Gastroesophageal sphincter (tissue), 4 donors: ENCODE measurements around the gene GALNT2. TPM values are rescaled to one million over a fixed set of nuclear protein-coding genes. Genes with fewer than 3 reads are reported as not detected.

Experiments used
- ATAC-seq: fragments of 150-250 bp; one replicate; pipeline ENCODE4 v1.9.1; 2016; ENCODE audit warnings: mild to moderate bottlenecking, moderate library complexity
- H3K27ac ChIP-seq, 4 donors: fragments of 200-600 bp; sonication (generic) in 3 of 4; 1 replicate in 3 of 4; 2 replicates in 1 of 4; pipeline ENCODE4 v1.5.1; 2016 to 2019
- H3K27me3 ChIP-seq: fragments of 200-600 bp; sonication (generic); one replicate; pipeline ENCODE4 v1.5.1; 2019
- H3K36me3 ChIP-seq, 2 donors: fragments of 200-600 bp; sonication (generic); one replicate each; pipeline ENCODE4 v1.5.1; 2019; ENCODE audit warnings: control low read depth in 1 of 2
- H3K4me1 ChIP-seq, 3 donors: fragments of 200-600 bp; sonication (generic); 1 replicate in 2 of 3; 2 replicates in 1 of 3; pipeline ENCODE4 v1.5.1; 2016 to 2019; ENCODE audit warnings: control low read depth in 2 of 3
- H3K4me3 ChIP-seq, 2 donors: fragments of 200-600 bp; sonication (generic); one replicate each; pipeline ENCODE4 v1.5.1; 2019; ENCODE audit warnings: mild to moderate bottlenecking in 1 of 2, moderate library complexity in 1 of 2
- H3K9me3 ChIP-seq, 3 donors: fragments of 200-600 bp; sonication (generic); one replicate each; pipeline ENCODE4 v1.5.1; 2017 to 2019; ENCODE audit warnings: control low read depth in 2 of 3
- EP300 ChIP-seq: sonication (generic); formaldehyde crosslinking; IDR thresholded peaks from one replicate; pipeline ENCODE4 v1.6.1; 2017; ENCODE audit warnings: antibody characterized with exemption, mild to moderate bottlenecking
- POLR2A ChIP-seq, 2 donors: fragments of 450-650 bp; IDR thresholded peaks; one replicate each; pipeline ENCODE4 v1.6.1; 2017; ENCODE audit warnings: antibody characterized with exemption in 2 of 2, mild to moderate bottlenecking in 2 of 2, moderate library complexity in 1 of 2
- POLR2AphosphoS5 ChIP-seq: sonication (generic); formaldehyde crosslinking; IDR thresholded peaks from one replicate; pipeline ENCODE4 v1.6.1; 2017; ENCODE audit warnings: antibody characterized with exemption
- WGBS, 2 donors: methylation state at CpG; one replicate each; pipeline ENCODE4 v1.1.5; 2018; ENCODE audit warnings: low coverage in 1 of 2; 5-methylcytosine and 5-hydroxymethylcytosine counted together
- total RNA-seq, 4 donors: library from RNA; depleted of rRNA; stranded (reverse); fragments of >200 nt; gene quantifications; one replicate each; pipeline ENCODE4 v1.1.0, GENCODE V29; 2016
- TF ChIP-seq, protein P1 (sequence below), 4 experiments: fragments of 200-600 bp in 2 of 4; fragments of 450-650 bp in 2 of 4; sonication (generic) in 1 of 4; IDR thresholded peaks; one replicate each; pipeline ENCODE4 v1.5.1; 2017 to 2019; ENCODE audit warnings: antibody characterized with exemption in 4 of 4, mild to moderate bottlenecking in 2 of 4, moderate library complexity in 2 of 4

GALNT2 gene
- total RNA-seq, 4 donors from 2014 or later = 95.3 to 160 (median 134) TPM

DNA sequence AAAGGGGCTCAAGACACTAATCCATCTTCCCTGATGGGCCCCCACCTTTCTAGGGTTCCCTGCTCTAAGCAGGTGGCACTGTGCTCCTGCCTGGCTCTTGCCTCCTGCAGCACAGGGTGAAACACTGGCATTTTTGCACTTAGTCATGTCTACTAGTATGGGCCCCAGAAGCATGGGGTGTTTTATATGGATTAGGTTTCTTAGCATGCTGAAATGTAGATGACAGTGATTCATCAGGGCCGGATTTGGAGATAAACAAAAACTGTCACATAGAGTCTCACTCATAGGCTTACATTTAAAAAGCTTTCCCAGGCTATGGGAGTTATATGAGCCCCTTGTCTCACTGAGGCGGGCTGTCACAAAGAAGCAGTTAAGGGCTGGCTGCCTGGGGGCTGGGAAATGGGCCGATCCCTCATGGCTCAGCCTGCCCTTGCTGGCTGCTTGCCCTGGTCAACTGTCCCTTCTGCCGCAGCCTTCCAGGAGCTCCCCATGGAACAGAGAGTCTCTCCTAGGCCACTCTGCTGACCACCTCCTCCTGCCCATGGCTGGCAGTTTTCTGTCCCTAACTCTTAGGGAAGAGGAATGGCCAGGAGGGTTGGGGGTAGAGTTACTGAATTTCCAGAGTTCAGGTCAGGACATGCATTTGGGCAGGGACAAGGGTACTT lies 6.5 kb downstream of the GALNT2 start:
- H3K4me1 ChIP-seq = peaks cover 5 to 100% (median 31%) of the 10 kb centered on the region in 3 donors
- no peak for ATAC-seq
- H3K27ac ChIP-seq = peak overlapping the region in 2 of 4 donors; percentile 38 to 49
- 32% methylated on average over 2 of the region's 4 CpGs; no CpG with 5 or more reads in 1 of the 2 donors for WGBS, 2 donors
- H3K4me3 ChIP-seq = no peak overlapping the region
- no peaks in the 10 kb centered on the region for H3K27me3 ChIP-seq
- TF ChIP-seq, protein P1, sequence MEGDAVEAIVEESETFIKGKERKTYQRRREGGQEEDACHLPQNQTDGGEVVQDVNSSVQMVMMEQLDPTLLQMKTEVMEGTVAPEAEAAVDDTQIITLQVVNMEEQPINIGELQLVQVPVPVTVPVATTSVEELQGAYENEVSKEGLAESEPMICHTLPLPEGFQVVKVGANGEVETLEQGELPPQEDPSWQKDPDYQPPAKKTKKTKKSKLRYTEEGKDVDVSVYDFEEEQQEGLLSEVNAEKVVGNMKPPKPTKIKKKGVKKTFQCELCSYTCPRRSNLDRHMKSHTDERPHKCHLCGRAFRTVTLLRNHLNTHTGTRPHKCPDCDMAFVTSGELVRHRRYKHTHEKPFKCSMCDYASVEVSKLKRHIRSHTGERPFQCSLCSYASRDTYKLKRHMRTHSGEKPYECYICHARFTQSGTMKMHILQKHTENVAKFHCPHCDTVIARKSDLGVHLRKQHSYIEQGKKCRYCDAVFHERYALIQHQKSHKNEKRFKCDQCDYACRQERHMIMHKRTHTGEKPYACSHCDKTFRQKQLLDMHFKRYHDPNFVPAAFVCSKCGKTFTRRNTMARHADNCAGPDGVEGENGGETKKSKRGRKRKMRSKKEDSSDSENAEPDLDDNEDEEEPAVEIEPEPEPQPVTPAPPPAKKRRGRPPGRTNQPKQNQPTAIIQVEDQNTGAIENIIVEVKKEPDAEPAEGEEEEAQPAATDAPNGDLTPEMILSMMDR (IDR thresholded peaks at IDR 0.05) = no peak
- TF ChIP-seq POLR2A (IDR thresholded peaks at IDR 0.05) (no peak), EP300 (no peak), POLR2AphosphoS5 (no peak)
- H3K9me3 ChIP-seq = no peaks in the 10 kb centered on the region
- peaks cover 0 to 9% of the 10 kb centered on the region in 2 donors for H3K36me3 ChIP-seq

DNA sequence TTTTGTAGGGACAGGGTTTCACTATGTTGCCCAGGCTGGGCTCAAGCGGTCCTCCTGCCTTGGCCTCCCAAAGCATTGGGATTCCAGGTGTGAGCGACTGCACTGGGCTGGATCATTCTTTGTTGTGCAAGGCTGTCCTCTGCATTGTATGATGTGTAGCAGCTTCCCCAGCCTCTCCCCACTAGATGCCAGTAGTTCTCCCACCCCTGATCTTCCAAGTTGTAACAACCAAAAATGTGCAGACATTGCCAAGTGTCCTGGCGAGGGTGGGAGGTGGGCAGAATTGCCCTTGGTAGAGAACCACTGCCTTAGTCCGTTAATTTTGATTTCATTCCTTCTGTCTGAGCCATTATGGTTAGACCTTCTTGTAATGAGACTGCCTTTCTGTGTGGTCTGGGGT lies 7.2 kb downstream of the GALNT2 start:
- Histone ChIP-seq H3K27ac (peak overlapping the region in 2 of 4 donors; percentile 38 to 49), H3K9me3 (no peaks in the 10 kb centered on the region), H3K27me3 (no peaks in the 10 kb centered on the region), H3K4me1 (peaks cover 5 to 100% (median 24%) of the 10 kb centered on the region in 3 donors), H3K36me3 (peaks cover 0 to 9% of the 10 kb centered on the region in 2 donors), H3K4me3 (no peak overlapping the region)
- whole genome bisulfite sequencing, 2 donors = 63 to 71% methylated on average over 3 to 4 of the region's 4 CpGs
- ATAC-seq = no peak
- TF ChIP-seq, protein P1 (IDR thresholded peaks at IDR 0.05) = no peak
- TF ChIP-seq POLR2AphosphoS5 (no peak), POLR2A (IDR thresholded peaks at IDR 0.05) (no peak), EP300 (no peak)

DNA sequence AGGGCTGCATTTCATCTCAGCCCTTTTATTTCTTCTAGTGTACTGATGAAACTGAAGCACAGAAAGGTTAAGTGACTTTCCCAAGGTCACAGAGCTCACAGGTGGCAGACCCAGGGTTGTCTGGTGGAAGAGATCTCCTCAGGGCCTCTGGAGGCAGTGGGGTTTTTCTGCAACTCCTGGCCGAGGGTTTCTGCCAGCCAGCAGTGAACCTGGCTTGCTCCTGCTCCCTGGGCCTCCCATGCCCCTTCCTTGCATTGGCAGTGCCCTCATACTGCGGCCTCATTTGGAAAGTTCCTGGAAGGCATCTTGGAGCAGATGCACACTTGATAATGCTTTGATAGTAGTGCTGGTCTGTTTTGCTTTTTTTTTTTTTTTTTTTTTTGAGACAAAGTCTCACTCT lies 7.7 kb downstream of the GALNT2 start:
- Histone ChIP-seq H3K4me1 (peaks cover 5 to 100% (median 20%) of the 10 kb centered on the region in 3 donors), H3K27me3 (no peaks in the 10 kb centered on the region), H3K36me3 (peaks cover 0 to 9% of the 10 kb centered on the region in 2 donors), H3K9me3 (no peaks in the 10 kb centered on the region), H3K27ac (peak overlapping the region in 2 of 4 donors; percentile 38 to 49), H3K4me3 (no peak overlapping the region)
- no peak for ATAC-seq
- TF ChIP-seq EP300 (no peak), POLR2A (IDR thresholded peaks at IDR 0.05) (no peak), POLR2AphosphoS5 (no peak)
- TF ChIP-seq, protein P1 (IDR thresholded peaks at IDR 0.05) = no peak
- whole genome bisulfite sequencing, 2 donors = 0 to 69% methylated on average over 1 to 2 of the region's 2 CpGs

DNA sequence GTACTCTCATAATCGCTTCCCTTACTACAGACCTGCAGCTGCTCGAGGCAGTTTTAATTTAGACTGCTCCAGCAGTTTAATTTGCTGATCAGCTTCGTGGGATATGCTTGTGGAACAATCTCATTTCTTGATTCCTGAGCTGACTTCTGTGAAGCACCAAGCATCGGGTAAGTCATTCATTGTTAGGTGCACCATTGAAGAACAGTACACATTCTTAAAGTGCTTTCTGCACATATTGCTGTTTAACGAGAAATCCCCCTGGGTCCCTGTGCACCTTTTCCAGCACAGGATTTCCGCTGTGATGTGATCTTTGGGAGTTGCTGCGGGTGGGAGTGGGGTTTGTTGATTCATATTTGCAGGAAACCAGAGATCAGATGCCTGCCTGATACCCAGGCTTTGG lies 9.1 kb downstream of the GALNT2 start:
- ATAC-seq = no peak
- TF ChIP-seq POLR2A (IDR thresholded peaks at IDR 0.05) (no peak), EP300 (no peak), POLR2AphosphoS5 (no peak)
- TF ChIP-seq, protein P1 (IDR thresholded peaks at IDR 0.05) = no peak
- Histone ChIP-seq H3K4me3 (no peak overlapping the region), H3K36me3 (peaks cover 0 to 9% of the 10 kb centered on the region in 2 donors), H3K27ac (no peak overlapping the region), H3K27me3 (no peaks in the 10 kb centered on the region), H3K4me1 (peaks cover 5 to 100% (median 23%) of the 10 kb centered on the region in 3 donors), H3K9me3 (no peaks in the 10 kb centered on the region)
- WGBS, 2 donors = 89 to 95% methylated on average over 6 to 7 of the region's 7 CpGs

DNA sequence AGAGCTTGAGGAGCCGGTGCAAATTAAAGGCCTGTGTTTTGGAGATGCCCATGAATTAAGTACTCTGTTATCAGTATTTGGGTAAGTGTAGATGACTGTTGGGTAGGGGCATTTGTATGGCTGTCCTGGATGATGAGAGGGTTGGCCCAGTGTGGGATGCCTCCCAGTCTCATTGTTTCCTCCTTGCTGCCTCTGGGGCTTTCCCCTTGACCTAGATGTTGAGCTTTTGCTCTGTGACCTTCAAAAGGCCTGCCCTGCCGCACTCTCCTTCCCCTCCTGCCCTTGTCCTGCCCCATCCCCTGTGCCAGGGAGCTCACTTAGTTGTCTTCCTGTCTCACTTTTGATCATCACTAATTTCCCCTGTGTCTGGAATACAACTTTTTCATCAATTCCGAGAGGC lies 10.0 kb downstream of the GALNT2 start:
- Histone ChIP-seq H3K27ac (no peak overlapping the region), H3K4me1 (peaks cover 5 to 100% (median 23%) of the 10 kb centered on the region in 3 donors), H3K27me3 (no peaks in the 10 kb centered on the region), H3K4me3 (no peak overlapping the region), H3K9me3 (no peaks in the 10 kb centered on the region), H3K36me3 (peaks cover 0 to 9% of the 10 kb centered on the region in 2 donors)
- no peak for TF ChIP-seq POLR2AphosphoS5
- no peak for ATAC-seq
- 83 to 90% methylated on average over 2 to 3 of the region's 3 CpGs for WGBS, 2 donors
